ENCODE results near the gene DIP2B. TPM values are rescaled to one million over a fixed set of nuclear protein-coding genes. Genes with fewer than 3 reads are reported as not detected.
A peak's percentile ranks its signal among the peaks of the same experiment; 100 is the strongest.

DIP2B gene
- total RNA-seq, 1 experiment from 2014 or later: 20.0 TPM

GRCh38 chr12:50659690-50660424, 155.1 kb downstream of the DIP2B start:
- no peaks in the 10 kb centered on the region for H3K23me2 ChIP-seq (ENCODE audit: insufficient read length, low read depth, low read length, poor library complexity, severe bottlenecking)
- Mint-ChIP-seq H3K4me1 (peaks cover 3 to 5% of the 10 kb centered on the region in 2 experiments; a peak in 2 of 4 replicates), H3K36me3 (ENCODE audit: insufficient read depth in 1 of 3, low read depth in 3 of 3) (peaks cover 0 to 5% (median 0%) of the 10 kb centered on the region in 3 experiments; a peak in 2 of 7 replicates), H3K9me3 (no peaks in the 10 kb centered on the region), H3K27me3 (ENCODE audit: low read depth) (no peaks in the 10 kb centered on the region), H3K4me3 (no peak overlapping the region), H3K27ac (peak overlapping the region in 1 of 3 experiments; percentile 65; a peak in 1 of 7 replicates)
- H3T11ph ChIP-seq (ENCODE audit: low read length): no peak overlapping the region
- no peak overlapping the region for H3K18ac ChIP-seq (ENCODE audit: insufficient read length, low read depth, low read length)
- no peak overlapping the region for H4K91ac ChIP-seq (ENCODE audit: insufficient read length, low read depth, low read length)
- no peak overlapping the region for H2BK15ac ChIP-seq (ENCODE audit: low read depth, low read length)
- H3K27me3 ChIP-seq (ENCODE audit: insufficient read depth, low read length): no peaks in the 10 kb centered on the region
- no peak overlapping the region for H2BK120ac ChIP-seq (ENCODE audit: low read depth, low read length, poor library complexity, severe bottlenecking)
- no peaks in the 10 kb centered on the region for H3K79me1 ChIP-seq (ENCODE audit: insufficient read depth, low read depth, low read length, poor library complexity, severe bottlenecking)
- no peak overlapping the region for H3K27ac ChIP-seq (ENCODE audit: insufficient read length, low read depth, low read length)
- no peak overlapping the region for H3K4me2 ChIP-seq (ENCODE audit: insufficient read depth, insufficient read length, low read length)
- H4K5ac ChIP-seq (ENCODE audit: insufficient read length, low read depth, low read length): no peak overlapping the region
- no peak overlapping the region for H4K8ac ChIP-seq (replicated peaks; ENCODE audit: insufficient read length, low read depth, low read length)
- H3K4me1 ChIP-seq (ENCODE audit: insufficient read depth, low read length): no peaks in the 10 kb centered on the region
- no peak overlapping the region for H2AK5ac ChIP-seq (ENCODE audit: insufficient read length, low read length)
- TF ChIP-seq CTCF (conservative IDR thresholded peaks at IDR 0.05): no peak
- no peak overlapping the region for H3K14ac ChIP-seq (ENCODE audit: insufficient read depth, low read length)
- no peak overlapping the region for H3K9ac ChIP-seq (ENCODE audit: extremely low read depth, insufficient read length, low read length)
- no CpG with 5 or more reads among the region's 6 CpGs for WGBS (ENCODE audit: extremely low coverage, insufficient read length, low lambda C conversion rate)
- H3K56ac ChIP-seq (ENCODE audit: insufficient read length, low read depth, low read length): no peak overlapping the region
- no peak overlapping the region for H3K23ac ChIP-seq (ENCODE audit: insufficient read length, low read depth, low read length)
- H2BK20ac ChIP-seq (ENCODE audit: low read depth, low read length, poor library complexity, severe bottlenecking): no peak overlapping the region
- H3K4ac ChIP-seq (ENCODE audit: low read depth, low read length): no peak overlapping the region
- H2BK12ac ChIP-seq (ENCODE audit: insufficient read length, low read depth, low read length): no peak overlapping the region
- no peak overlapping the region for H2BK5ac ChIP-seq (ENCODE audit: insufficient read length, low read length)
- H2AFZ ChIP-seq (ENCODE audit: low read length): no peak overlapping the region
- H4K20me1 ChIP-seq (ENCODE audit: control insufficient read depth, insufficient read depth, insufficient read length): no peaks in the 10 kb centered on the region
- no peak for DNase-seq
- no peaks in the 10 kb centered on the region for H3K9me3 ChIP-seq (ENCODE audit: control insufficient read depth, low read depth, low read length)
- no peaks in the 10 kb centered on the region; the same call in 1 of the 2 replicates for H3K79me2 ChIP-seq (ENCODE audit: insufficient read depth, low read length)

Data from H9 (cell line).